Caco-2 (cell line): Measurements from ENCODE around the gene NUDC. TPM values are rescaled to one million over a fixed set of nuclear protein-coding genes. Genes with fewer than 3 reads are reported as not detected.

ENCODE experiments used
- BruUV-seq: library from RNA; stranded (reverse); fragments of 400-500 nt; replicated peaks from 2 replicates; lab custom pipeline; 2021; lab: Mats Ljungman, UMichigan
- CTCF ChIA-PET: fragments of 300-600 bp; sonication (Branson Sonifier 250); formaldehyde crosslinking; loops from one replicate; lab custom pipeline; 2022; ENCODE audit warnings: antibody characterized with exemption; lab: Charles Lee
- POLR2A ChIA-PET: fragments of 300-600 bp; sonication (Branson Sonifier 250); formaldehyde crosslinking; loops from one replicate; lab custom pipeline; 2022; ENCODE audit warnings: antibody characterized with exemption; lab: Charles Lee
- DNase-seq, 2 experiments: peaks; one replicate each; pipeline versions ENCODE4 v3.0.0 to v3.0.0-alpha.2; 2020 to 2022
- H3K27me3 ChIP-seq: replicated peaks from 2 replicates; pipeline ENCODE4 v1.6.0; 2011; ENCODE audit warnings: low read length; ENCODE audit not compliant: control insufficient read depth, insufficient read depth
- H3K36me3 ChIP-seq: 2 replicates; pipeline ENCODE4 v1.5.1; 2011; ENCODE audit warnings: low read length; ENCODE audit not compliant: control insufficient read depth, insufficient read depth
- H3K4me1 ChIP-seq: fragments of 250-450 bp; sonication (Bioruptor Pico); 2 replicates; pipeline ENCODE4 v1.5.1; 2020; ENCODE audit warnings: mild to moderate bottlenecking
- H3K4me3 ChIP-seq: 2 replicates; pipeline ENCODE4 v1.5.1; 2011; ENCODE audit warnings: low read depth, mild to moderate bottlenecking, control low read depth, low read length
- H3K9me3 ChIP-seq: fragments of 250-450 bp; sonication (Bioruptor Pico); 2 replicates; pipeline ENCODE4 v1.5.1; 2020; ENCODE audit warnings: mild to moderate bottlenecking, moderate library complexity
- H3K27ac Mint-ChIP-seq: one replicate; pipeline ENCODE4 v1.8.0; 2022; ENCODE audit warnings: mixed read lengths; ENCODE audit not compliant: unreplicated experiment
- H3K27me3 Mint-ChIP-seq: one replicate; pipeline ENCODE4 v1.8.0; 2022; ENCODE audit warnings: mixed read lengths; ENCODE audit not compliant: insufficient read depth, unreplicated experiment
- H3K36me3 Mint-ChIP-seq: one replicate; pipeline ENCODE4 v1.8.0; 2022; ENCODE audit warnings: mild to moderate bottlenecking, mixed read lengths; ENCODE audit not compliant: insufficient read depth, unreplicated experiment
- H3K4me1 Mint-ChIP-seq: one replicate; pipeline ENCODE4 v1.8.0; 2022; ENCODE audit warnings: low read depth, mixed read lengths; ENCODE audit not compliant: unreplicated experiment
- H3K4me3 Mint-ChIP-seq: one replicate; pipeline ENCODE4 v1.8.0; 2022; ENCODE audit warnings: mild to moderate bottlenecking, moderate library complexity, mixed read lengths; ENCODE audit not compliant: unreplicated experiment
- H3K9me3 Mint-ChIP-seq: one replicate; pipeline ENCODE4 v1.8.0; 2022; ENCODE audit warnings: mixed read lengths; ENCODE audit not compliant: unreplicated experiment
- intact Hi-C: fragments of 100-400 bp; cut with micrococcal nuclease; formaldehyde crosslinking; loops from one replicate; pipeline ENCODE4 v1.10.0; 2022; ENCODE audit not compliant: unreplicated experiment
- total RNA-seq: library from RNA; stranded (reverse); gene quantifications from 2 replicates; pipeline ENCODE4 v1.2.3, GENCODE V29; 2022
- TF ChIP-seq, protein P1 (sequence below), 2 experiments: fragments of 200-600 bp in 1 of 2; IDR thresholded peaks; 1 replicate in 1 of 2; 2 replicates in 1 of 2; pipeline versions ENCODE4 v1.5.1 to v1.8.0; 2011 to 2022; ENCODE audit warnings: antibody characterized with exemption in 1 of 2, control low read depth in 1 of 2, inconsistent platforms in 1 of 2, low read depth in 1 of 2, low read length in 1 of 2, mild to moderate bottlenecking in 1 of 2, moderate library complexity in 1 of 2; ENCODE audit not compliant: insufficient read depth in 1 of 2, severe bottlenecking in 1 of 2, unreplicated experiment in 1 of 2

NUDC gene
- total RNA-seq, 1 experiment from 2014 or later, result 81.3 TPM

DNA sequence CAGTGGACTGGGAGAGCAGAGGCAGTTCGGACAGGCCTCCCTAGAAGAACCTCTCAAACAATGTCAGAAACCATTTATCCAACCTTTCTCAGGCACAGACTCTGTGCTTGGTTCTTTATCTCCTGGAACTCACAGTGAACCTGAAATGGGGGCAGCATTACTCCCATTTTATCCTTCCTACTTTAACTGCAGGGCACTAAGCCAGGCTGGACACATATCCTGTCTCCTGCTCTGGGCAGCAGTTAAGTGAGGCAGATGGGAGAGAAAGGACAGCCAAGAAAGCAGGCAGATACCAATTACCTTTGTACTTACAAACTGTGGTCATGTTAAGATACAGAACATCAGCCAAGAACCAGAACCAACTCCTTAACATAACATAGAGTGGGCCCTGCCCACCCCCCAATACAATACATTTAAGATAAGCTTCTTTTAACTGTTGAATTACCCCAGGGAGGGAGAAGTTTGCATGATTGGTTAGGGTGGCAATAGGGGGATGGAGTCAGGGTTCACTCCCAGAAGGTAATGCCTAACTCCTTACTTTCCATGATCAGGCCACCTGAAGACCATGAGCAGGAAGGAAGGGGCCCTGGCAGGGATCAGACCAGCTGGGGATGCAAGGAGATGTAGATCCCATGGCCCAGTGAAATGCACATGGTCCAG lies 27.9 kb downstream of the NUDC start:
- no peaks in the 10 kb centered on the region for H3K27me3 Mint-ChIP-seq
- Histone ChIP-seq H3K4me1 (0 out of 2 replicates have a peak, but pooled peaks cover 4% of the 10 kb centered on the region), H3K4me3 (no peak overlapping the region), H3K36me3 (peaks cover 1% of the 10 kb centered on the region; the same call in 1 of the 2 replicates), H3K27me3 (no peaks in the 10 kb centered on the region), H3K9me3 (no peaks in the 10 kb centered on the region)
- ChIA-PET POLR2A (no interaction called here), CTCF (no interaction called here)
- no TSS peak for BruUV-seq
- intact Hi-C loops, result no loop called here
- no peak overlapping the region for H3K4me3 Mint-ChIP-seq
- H3K4me1 Mint-ChIP-seq, result peaks cover 9% of the 10 kb centered on the region
- no peak for DNase-seq
- TF ChIP-seq, protein P1, sequence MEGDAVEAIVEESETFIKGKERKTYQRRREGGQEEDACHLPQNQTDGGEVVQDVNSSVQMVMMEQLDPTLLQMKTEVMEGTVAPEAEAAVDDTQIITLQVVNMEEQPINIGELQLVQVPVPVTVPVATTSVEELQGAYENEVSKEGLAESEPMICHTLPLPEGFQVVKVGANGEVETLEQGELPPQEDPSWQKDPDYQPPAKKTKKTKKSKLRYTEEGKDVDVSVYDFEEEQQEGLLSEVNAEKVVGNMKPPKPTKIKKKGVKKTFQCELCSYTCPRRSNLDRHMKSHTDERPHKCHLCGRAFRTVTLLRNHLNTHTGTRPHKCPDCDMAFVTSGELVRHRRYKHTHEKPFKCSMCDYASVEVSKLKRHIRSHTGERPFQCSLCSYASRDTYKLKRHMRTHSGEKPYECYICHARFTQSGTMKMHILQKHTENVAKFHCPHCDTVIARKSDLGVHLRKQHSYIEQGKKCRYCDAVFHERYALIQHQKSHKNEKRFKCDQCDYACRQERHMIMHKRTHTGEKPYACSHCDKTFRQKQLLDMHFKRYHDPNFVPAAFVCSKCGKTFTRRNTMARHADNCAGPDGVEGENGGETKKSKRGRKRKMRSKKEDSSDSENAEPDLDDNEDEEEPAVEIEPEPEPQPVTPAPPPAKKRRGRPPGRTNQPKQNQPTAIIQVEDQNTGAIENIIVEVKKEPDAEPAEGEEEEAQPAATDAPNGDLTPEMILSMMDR (IDR thresholded peaks at IDR 0.05; ENCODE audit: insufficient read depth in 1 of 2, low read depth in 1 of 2, low read length in 1 of 2, severe bottlenecking in 1 of 2, unreplicated experiment in 1 of 2), result no peak
- no peaks in the 10 kb centered on the region for H3K9me3 Mint-ChIP-seq
- peaks cover 58% of the 10 kb centered on the region for H3K36me3 Mint-ChIP-seq
- H3K27ac Mint-ChIP-seq, result no peak overlapping the region

DNA sequence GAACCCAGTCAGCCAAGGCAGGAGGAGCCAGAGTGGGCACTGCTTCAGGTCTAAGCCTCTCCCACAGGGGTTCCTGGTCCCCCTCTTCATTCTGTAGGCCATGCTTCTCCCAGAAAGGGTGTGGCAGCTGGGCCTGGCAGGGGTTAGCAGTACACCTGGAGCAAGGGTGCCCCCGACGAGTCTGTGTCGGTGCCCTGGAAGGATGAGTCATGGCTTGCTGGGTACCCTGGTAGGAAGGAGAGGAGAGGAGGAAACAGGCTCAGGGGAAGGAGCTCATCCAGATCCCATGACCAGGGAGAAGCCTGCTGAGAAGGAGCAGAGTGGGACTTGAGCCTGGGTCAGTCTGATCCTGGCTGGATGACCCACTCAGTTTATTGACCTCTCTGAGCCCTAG lies 28.4 kb downstream of the NUDC start:
- POLR2A ChIA-PET, result interaction anchor here (0.5 kb wide), 1 partner anchor 123 kb away, joined by 3 read pairs; no protein-coding TSS in a partner anchor
- Mint-ChIP-seq H3K27me3 (no peaks in the 10 kb centered on the region), H3K4me3 (no peak overlapping the region), H3K9me3 (no peaks in the 10 kb centered on the region), H3K36me3 (peaks cover 56% of the 10 kb centered on the region), H3K4me1 (peaks cover 7% of the 10 kb centered on the region), H3K27ac (no peak overlapping the region)
- intact Hi-C loops, result no loop called here
- Histone ChIP-seq H3K4me1 (0 out of 2 replicates have a peak, but pooled peaks cover 3% of the 10 kb centered on the region), H3K4me3 (no peak overlapping the region), H3K27me3 (no peaks in the 10 kb centered on the region), H3K9me3 (no peaks in the 10 kb centered on the region), H3K36me3 (peaks cover 1% of the 10 kb centered on the region; the same call in 1 of the 2 replicates)
- CTCF ChIA-PET, result no interaction called here
- no TSS peak for BruUV-seq
- DNase-seq, result no peak
- TF ChIP-seq, protein P1 (IDR thresholded peaks at IDR 0.05; ENCODE audit: insufficient read depth in 1 of 2, low read depth in 1 of 2, low read length in 1 of 2, severe bottlenecking in 1 of 2, unreplicated experiment in 1 of 2), result no peak

DNA sequence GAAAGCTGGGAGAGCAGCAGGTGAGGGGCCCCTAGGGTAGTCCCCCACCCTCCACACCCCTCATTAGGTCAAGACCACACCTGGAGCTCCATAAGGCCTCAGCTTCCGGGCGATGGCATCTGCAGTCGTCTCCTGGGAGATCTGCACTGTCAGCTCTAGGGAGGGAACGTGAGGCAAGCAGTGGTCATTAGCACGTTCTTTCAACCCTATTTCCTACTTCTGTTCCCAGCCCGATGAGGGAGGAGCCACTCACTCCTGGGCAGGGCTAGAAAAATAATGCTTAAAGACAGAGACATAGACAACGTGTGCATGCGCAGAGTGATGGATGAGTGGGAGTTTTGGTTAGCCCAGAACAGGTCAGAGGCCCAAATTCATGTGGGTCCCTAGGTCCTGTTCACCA lies 29.1 kb downstream of the NUDC start:
- TF ChIP-seq, protein P1 (IDR thresholded peaks at IDR 0.05; ENCODE audit: insufficient read depth in 1 of 2, low read depth in 1 of 2, low read length in 1 of 2, severe bottlenecking in 1 of 2, unreplicated experiment in 1 of 2), result no peak
- Mint-ChIP-seq H3K27ac (no peak overlapping the region), H3K36me3 (peaks cover 55% of the 10 kb centered on the region), H3K27me3 (no peaks in the 10 kb centered on the region), H3K9me3 (no peaks in the 10 kb centered on the region), H3K4me3 (no peak overlapping the region), H3K4me1 (peaks cover under 1% of the 10 kb centered on the region)
- CTCF ChIA-PET, result no interaction called here
- Histone ChIP-seq H3K9me3 (no peaks in the 10 kb centered on the region), H3K27me3 (no peaks in the 10 kb centered on the region), H3K4me3 (no peak overlapping the region), H3K36me3 (peaks cover 1% of the 10 kb centered on the region; the same call in 1 of the 2 replicates), H3K4me1 (no peaks in the 10 kb centered on the region)
- no TSS peak for BruUV-seq
- no peak for DNase-seq
- intact Hi-C loops, result no loop called here
- POLR2A ChIA-PET, result interaction anchor here (0.5 kb wide), 1 partner anchor 122 kb away, joined by 3 read pairs; no protein-coding TSS in a partner anchor
